Lower leg skin (tissue), 3 donors: ENCODE results near the gene ADAMTS17.

Source experiments
- POLR2A ChIP-seq, 2 donors: fragments of 450-650 bp; IDR thresholded peaks; one replicate each; pipeline ENCODE4 v1.6.1; 2016 to 2017; ENCODE audit warnings: antibody characterized with exemption in 2 of 2, mild to moderate bottlenecking in 1 of 2, moderate library complexity in 1 of 2
- TF ChIP-seq, protein P1 (sequence below), 3 donors: fragments of 450-650 bp; IDR thresholded peaks; one replicate each; pipeline ENCODE4 v1.5.1; 2016; ENCODE audit warnings: antibody characterized with exemption in 3 of 3, mild to moderate bottlenecking in 3 of 3, moderate library complexity in 2 of 3

DNA sequence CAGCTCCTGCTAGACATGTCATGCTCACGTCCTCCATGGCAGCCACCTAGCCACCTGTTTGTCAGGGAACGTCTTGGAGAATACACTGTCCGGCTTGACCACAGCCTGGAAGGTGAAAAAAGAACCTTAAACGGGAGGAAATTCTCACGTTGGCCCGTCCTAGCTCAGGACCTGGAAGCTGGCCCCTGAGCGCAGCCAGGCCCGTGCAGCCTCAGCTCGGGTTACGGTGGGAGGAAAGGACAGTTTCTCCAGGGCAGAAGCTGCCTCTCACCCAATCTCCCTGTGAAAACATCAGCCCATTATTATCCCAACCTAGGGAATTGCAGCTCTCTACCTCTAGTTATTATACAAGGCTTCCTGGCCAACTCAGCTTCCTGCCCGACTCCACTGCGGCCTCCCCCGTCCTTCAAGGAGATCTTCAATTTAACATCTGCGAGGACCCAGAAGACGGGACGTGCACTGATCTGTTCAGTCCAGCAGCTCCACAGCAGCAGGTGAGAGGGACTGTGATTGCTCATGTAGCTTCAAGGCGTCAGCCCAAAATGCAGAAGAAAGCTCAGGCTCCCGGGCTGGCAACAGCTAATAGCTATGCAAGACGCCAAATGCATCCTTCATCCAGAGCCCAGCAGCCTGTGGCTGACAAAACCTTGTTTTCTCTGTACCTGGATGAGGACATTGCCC, 84.7 kb downstream of the ADAMTS17 start:
- TF ChIP-seq, protein P1, sequence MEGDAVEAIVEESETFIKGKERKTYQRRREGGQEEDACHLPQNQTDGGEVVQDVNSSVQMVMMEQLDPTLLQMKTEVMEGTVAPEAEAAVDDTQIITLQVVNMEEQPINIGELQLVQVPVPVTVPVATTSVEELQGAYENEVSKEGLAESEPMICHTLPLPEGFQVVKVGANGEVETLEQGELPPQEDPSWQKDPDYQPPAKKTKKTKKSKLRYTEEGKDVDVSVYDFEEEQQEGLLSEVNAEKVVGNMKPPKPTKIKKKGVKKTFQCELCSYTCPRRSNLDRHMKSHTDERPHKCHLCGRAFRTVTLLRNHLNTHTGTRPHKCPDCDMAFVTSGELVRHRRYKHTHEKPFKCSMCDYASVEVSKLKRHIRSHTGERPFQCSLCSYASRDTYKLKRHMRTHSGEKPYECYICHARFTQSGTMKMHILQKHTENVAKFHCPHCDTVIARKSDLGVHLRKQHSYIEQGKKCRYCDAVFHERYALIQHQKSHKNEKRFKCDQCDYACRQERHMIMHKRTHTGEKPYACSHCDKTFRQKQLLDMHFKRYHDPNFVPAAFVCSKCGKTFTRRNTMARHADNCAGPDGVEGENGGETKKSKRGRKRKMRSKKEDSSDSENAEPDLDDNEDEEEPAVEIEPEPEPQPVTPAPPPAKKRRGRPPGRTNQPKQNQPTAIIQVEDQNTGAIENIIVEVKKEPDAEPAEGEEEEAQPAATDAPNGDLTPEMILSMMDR (IDR thresholded peaks at IDR 0.05): no peak
- TF ChIP-seq POLR2A (IDR thresholded peaks at IDR 0.05): no peak
